Panc1 (cell line): ENCODE data around the gene RCOR3. TPM values are rescaled to one million over a fixed set of nuclear protein-coding genes. Genes with fewer than 3 reads are reported as not detected.

Source experiments
- ATAC-seq: fragments of 200-7000 bp; cut with Tn5 transposase; 2 replicates; pipeline ENCODE4 v1.9.1; 2020; ENCODE audit warnings: mild to moderate bottlenecking, moderate library complexity
- BruUV-seq: library from RNA; stranded (reverse); fragments of 400-500 nt; replicated peaks from 2 replicates; lab custom pipeline; 2021; lab: Mats Ljungman, UMichigan
- CTCF ChIA-PET: fragments of 300-600 bp; sonication (Branson Sonifier 250); formaldehyde crosslinking; loops from one replicate; lab custom pipeline; 2022; ENCODE audit warnings: antibody characterized with exemption; lab: Charles Lee
- POLR2A ChIA-PET: fragments of 300-600 bp; sonication (Branson Sonifier 250); formaldehyde crosslinking; loops from one replicate; lab custom pipeline; 2022; ENCODE audit warnings: antibody characterized with exemption; lab: Charles Lee
- DNase-seq: peaks from one replicate; pipeline ENCODE4 v3.0.0-alpha.2; 2010; ENCODE audit warnings: low read depth, low spot score
- H3K27ac ChIP-seq: 2 replicates; pipeline ENCODE4 v1.5.1; 2011; ENCODE audit warnings: mild to moderate bottlenecking, low read length, inconsistent platforms
- H3K27me3 ChIP-seq: fragments of 200-500 bp; sonication (Bioruptor generic); 2 replicates; pipeline ENCODE4 v1.6.0; 2014; ENCODE audit warnings: low read length, inconsistent platforms; ENCODE audit not compliant: control insufficient read depth, insufficient read depth
- H3K36me3 ChIP-seq: fragments of 200-500 bp; sonication (Bioruptor generic); 2 replicates; pipeline ENCODE4 v1.5.1; 2014; ENCODE audit warnings: inconsistent platforms, mild to moderate bottlenecking, low read length, moderate library complexity; ENCODE audit not compliant: control insufficient read depth, insufficient read depth
- H3K4me1 ChIP-seq: 2 replicates; pipeline ENCODE4 v1.5.1; 2011; ENCODE audit warnings: inconsistent platforms, mild to moderate bottlenecking, low read length, moderate library complexity; ENCODE audit not compliant: control insufficient read depth, insufficient read depth
- H3K4me3 ChIP-seq, 2 experiments: 2 replicates each; pipeline ENCODE4 v1.5.1; 2011 to 2012; ENCODE audit warnings: low read depth in 2 of 2, low read length in 2 of 2, mild to moderate bottlenecking in 2 of 2, inconsistent platforms in 1 of 2, moderate library complexity in 1 of 2
- H3K9me3 ChIP-seq: fragments of 200-500 bp; sonication (Bioruptor generic); 2 replicates; pipeline ENCODE4 v1.5.1; 2014; ENCODE audit warnings: low read depth, mild to moderate bottlenecking, inconsistent platforms, low read length, moderate library complexity; ENCODE audit not compliant: control insufficient read depth, insufficient read depth
- POLR2AphosphoS5 ChIP-seq: IDR thresholded peaks from 2 replicates; pipeline ENCODE4 v1.6.1; 2012; ENCODE audit warnings: mild to moderate bottlenecking, low read depth, low read length, moderate library complexity
- SIN3A ChIP-seq: IDR thresholded peaks from 2 replicates; pipeline ENCODE4 v1.6.1; 2012; ENCODE audit warnings: low read depth, mild to moderate bottlenecking, low read length, moderate library complexity, borderline replicate concordance; ENCODE audit not compliant: insufficient read depth
- TCF7L2 ChIP-seq: IDR thresholded peaks from 2 replicates; pipeline ENCODE4 v1.6.1; 2011; ENCODE audit warnings: mild to moderate bottlenecking, low read depth, low read length, inconsistent platforms
- in situ Hi-C: cut with HindIII; loops from 2 replicates; pipeline ENCODE4 v1.10.0; 2016; ENCODE audit warnings: low sequenced_read_pairs, low pct_unique_long_range_greater_than_20kb
- intact Hi-C: fragments of 100-400 bp; cut with micrococcal nuclease; formaldehyde crosslinking; loops from one replicate; pipeline ENCODE4 v1.10.0; 2022; ENCODE audit not compliant: unreplicated experiment
- total RNA-seq: library from RNA; stranded (reverse); gene quantifications from one replicate; pipeline ENCODE4 v1.2.1, GENCODE V29; 2021; ENCODE audit not compliant: unreplicated experiment
- TF ChIP-seq, protein P1 (sequence below): fragments of 450-650 bp; IDR thresholded peaks from 2 replicates; pipeline ENCODE4 v1.5.1; 2017; ENCODE audit warnings: mild to moderate bottlenecking
- TF ChIP-seq, protein P2 (sequence below), 2 experiments: IDR thresholded peaks; 2 replicates each; pipeline ENCODE4 v1.6.1; 2011 to 2012; ENCODE audit warnings: low read depth in 2 of 2, control low read depth in 1 of 2, low read length in 1 of 2, mild to moderate bottlenecking in 1 of 2, moderate library complexity in 1 of 2; ENCODE audit not compliant: insufficient read depth in 1 of 2

Gene RCOR3
- total RNA-seq, 1 experiment from 2014 or later, result 40.4 TPM

DNA sequence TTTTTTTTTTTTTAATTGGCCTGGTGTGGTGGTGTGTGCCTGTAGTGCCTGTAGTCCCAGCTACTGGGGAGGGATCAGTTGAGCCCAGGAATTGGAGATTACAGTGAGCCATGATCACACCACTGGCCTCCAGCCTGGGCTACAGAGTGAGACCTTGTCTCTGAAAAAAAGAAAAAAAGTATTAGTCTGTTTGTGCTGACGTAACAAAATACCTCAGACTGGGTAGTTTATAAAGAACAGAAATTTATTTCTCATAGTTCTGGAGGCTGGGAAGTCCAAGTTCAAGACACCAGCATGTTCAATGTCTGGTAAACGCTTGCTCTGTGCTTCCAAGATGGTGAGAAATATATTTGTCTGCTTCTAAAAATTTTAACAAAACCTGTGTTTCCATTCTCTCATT lies 93.3 kb downstream of the RCOR3 start:
- no peaks in the 10 kb centered on the region for H3K36me3 ChIP-seq
- intact Hi-C loops, result no loop called here
- DNase-seq (no peak), ATAC-seq (no peak)
- TF ChIP-seq, protein P1, sequence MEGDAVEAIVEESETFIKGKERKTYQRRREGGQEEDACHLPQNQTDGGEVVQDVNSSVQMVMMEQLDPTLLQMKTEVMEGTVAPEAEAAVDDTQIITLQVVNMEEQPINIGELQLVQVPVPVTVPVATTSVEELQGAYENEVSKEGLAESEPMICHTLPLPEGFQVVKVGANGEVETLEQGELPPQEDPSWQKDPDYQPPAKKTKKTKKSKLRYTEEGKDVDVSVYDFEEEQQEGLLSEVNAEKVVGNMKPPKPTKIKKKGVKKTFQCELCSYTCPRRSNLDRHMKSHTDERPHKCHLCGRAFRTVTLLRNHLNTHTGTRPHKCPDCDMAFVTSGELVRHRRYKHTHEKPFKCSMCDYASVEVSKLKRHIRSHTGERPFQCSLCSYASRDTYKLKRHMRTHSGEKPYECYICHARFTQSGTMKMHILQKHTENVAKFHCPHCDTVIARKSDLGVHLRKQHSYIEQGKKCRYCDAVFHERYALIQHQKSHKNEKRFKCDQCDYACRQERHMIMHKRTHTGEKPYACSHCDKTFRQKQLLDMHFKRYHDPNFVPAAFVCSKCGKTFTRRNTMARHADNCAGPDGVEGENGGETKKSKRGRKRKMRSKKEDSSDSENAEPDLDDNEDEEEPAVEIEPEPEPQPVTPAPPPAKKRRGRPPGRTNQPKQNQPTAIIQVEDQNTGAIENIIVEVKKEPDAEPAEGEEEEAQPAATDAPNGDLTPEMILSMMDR, result no peak
- TF ChIP-seq SIN3A, result no peak
- no peak for TF ChIP-seq POLR2AphosphoS5
- TF ChIP-seq TCF7L2, result no peak
- TF ChIP-seq, protein P2, sequence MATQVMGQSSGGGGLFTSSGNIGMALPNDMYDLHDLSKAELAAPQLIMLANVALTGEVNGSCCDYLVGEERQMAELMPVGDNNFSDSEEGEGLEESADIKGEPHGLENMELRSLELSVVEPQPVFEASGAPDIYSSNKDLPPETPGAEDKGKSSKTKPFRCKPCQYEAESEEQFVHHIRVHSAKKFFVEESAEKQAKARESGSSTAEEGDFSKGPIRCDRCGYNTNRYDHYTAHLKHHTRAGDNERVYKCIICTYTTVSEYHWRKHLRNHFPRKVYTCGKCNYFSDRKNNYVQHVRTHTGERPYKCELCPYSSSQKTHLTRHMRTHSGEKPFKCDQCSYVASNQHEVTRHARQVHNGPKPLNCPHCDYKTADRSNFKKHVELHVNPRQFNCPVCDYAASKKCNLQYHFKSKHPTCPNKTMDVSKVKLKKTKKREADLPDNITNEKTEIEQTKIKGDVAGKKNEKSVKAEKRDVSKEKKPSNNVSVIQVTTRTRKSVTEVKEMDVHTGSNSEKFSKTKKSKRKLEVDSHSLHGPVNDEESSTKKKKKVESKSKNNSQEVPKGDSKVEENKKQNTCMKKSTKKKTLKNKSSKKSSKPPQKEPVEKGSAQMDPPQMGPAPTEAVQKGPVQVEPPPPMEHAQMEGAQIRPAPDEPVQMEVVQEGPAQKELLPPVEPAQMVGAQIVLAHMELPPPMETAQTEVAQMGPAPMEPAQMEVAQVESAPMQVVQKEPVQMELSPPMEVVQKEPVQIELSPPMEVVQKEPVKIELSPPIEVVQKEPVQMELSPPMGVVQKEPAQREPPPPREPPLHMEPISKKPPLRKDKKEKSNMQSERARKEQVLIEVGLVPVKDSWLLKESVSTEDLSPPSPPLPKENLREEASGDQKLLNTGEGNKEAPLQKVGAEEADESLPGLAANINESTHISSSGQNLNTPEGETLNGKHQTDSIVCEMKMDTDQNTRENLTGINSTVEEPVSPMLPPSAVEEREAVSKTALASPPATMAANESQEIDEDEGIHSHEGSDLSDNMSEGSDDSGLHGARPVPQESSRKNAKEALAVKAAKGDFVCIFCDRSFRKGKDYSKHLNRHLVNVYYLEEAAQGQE (IDR thresholded peaks at IDR 0.05; ENCODE audit: insufficient read depth in 1 of 2, low read depth in 2 of 2, low read length in 1 of 2), result no peak
- no peaks in the 10 kb centered on the region for H3K9me3 ChIP-seq
- CTCF ChIA-PET, result interaction anchor here (0.6 kb wide), 1 partner anchor 159 kb away, joined by 14 read pairs; no protein-coding TSS in a partner anchor
- no peaks in the 10 kb centered on the region for H3K4me1 ChIP-seq
- no peak overlapping the region for H3K4me3 ChIP-seq
- BruUV-seq, result no TSS peak
- H3K27me3 ChIP-seq, result no peaks in the 10 kb centered on the region
- POLR2A ChIA-PET, result no interaction called here
- in situ Hi-C loops, result no loop called here
- no peak overlapping the region for H3K27ac ChIP-seq

DNA sequence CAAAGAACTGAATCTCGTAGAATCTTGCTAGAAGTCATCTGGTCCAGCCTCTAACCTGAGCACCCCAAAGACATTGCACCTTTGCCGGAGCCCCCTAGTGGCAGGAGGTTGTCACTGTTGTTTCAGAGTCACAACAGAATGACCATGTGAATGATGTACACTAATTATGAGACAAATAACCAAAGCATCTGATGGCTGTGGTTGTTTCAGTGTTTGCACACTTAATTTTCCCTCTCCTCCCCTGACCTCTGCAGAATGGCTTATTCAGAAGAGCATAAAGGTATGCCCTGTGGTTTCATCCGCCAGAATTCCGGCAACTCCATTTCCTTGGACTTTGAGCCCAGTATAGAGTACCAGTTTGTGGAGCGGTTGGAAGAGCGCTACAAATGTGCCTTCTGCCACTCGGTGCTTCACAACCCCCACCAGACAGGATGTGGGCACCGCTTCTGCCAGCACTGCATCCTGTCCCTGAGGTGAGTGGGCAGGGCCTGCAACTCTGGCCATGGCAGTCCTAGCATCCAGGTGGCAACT lies 93.9 kb downstream of the RCOR3 start:
- intact Hi-C loops, result no loop called here
- TF ChIP-seq SIN3A, result no peak
- no peak for TF ChIP-seq TCF7L2
- TF ChIP-seq, protein P1, result peak; percentile 83
- TF ChIP-seq, protein P2 (IDR thresholded peaks at IDR 0.05; ENCODE audit: insufficient read depth in 1 of 2, low read depth in 2 of 2, low read length in 1 of 2), result no peak
- no peak for TF ChIP-seq POLR2AphosphoS5
- ATAC-seq, result peak; percentile 76
- no peaks in the 10 kb centered on the region for H3K27me3 ChIP-seq
- in situ Hi-C loops, result no loop called here
- ChIA-PET POLR2A (no interaction called here), CTCF (interaction anchor here (0.6 kb wide), 1 partner anchor 158 kb away, joined by 14 read pairs; no protein-coding TSS in a partner anchor)
- no peak overlapping the region for H3K4me3 ChIP-seq
- H3K27ac ChIP-seq, result no peak overlapping the region
- no TSS peak for BruUV-seq
- H3K36me3 ChIP-seq, result no peaks in the 10 kb centered on the region
- no peaks in the 10 kb centered on the region for H3K4me1 ChIP-seq
- H3K9me3 ChIP-seq, result no peaks in the 10 kb centered on the region
- DNase-seq, result no peak
